GM21529 (cell line): ENCODE data around the gene SLC44A5.
"Not testable (repeated sequence)": the region's sequence is repeated elsewhere in the genome, so short reads cannot be mapped to it uniquely, and the experiment has no call there.

Source experiments
- ATAC-seq: cut with Tn5 transposase; IDR thresholded peaks from one replicate; pipeline ENCODE4 v1.9.1; 2021; ENCODE audit not compliant: unreplicated experiment

SLC44A5 gene

DNA sequence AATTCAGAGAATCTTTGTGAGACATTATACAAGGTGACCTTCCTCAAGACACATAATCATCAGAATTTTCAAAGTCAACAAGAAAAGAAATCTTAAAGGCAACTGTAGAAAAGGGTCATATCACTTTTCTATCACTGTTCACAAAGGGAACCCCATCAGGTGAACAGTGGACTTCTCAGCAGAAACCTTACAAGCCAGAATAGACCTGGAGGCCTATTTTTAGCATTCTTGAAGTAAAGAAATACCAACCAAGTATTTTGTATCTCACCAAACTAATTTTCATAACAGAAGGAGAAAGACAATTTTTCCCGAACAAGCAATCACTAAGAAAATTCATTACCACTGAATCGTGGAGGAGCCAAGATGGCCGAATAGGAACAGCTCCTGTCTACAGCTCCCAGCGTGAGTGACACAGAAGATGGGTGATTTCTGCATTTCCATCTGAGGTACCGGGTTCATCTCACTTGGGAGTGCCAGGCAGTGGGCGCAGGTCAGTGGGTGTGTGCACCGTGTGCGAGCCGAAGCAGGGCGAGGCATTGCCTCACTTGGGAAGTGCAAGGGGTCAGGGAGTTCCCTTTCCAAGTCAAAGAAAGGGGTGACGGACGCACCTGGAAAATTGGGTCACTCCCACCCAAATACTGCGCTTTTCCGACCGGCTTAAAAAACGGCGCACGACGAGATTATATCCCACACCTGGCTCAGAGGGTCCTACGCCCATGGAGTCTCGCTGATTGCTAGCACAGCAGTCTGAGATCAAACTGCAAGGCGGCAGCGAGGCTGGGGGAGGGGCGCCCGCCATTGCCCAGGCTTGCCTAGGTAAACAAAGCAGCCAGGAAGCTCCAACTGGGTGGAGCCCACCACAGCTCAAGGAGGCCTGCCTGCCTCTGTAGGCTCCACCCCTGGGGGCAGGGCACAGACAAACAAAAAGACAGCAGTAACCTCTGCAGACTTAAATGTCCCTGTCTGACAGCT is 235.2 kb downstream of the SLC44A5 start:
- ATAC-seq = not testable (repeated sequence)

DNA sequence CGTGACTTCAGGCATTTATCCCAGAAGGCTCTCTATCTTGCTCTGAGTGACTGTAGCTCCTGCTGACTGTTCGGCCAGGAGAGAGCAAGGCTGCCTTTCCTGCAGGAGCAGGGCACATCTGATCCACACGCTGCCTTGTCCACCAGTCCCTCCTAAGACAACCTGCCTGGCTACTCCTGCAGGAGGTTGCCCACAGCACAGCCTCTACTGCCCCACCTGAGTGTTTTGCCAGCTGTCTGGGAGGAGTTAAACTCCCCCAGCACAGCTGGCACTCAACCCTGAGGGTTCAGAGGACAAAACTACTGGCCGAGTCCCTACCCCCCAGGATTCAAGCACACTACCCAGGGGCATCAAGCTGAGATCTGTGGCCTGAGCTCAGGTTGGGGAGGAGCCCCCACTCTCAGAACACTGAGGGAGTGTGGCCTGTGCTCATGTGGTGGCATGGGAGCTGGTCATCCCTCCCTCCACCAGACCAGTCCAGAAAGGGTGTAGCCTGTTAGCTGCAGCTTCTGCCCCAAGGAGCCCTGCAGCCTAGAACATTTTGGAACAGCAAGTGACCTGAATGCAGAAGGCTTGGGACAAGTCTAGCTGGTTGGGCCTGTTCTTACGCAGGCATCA is 237.3 kb downstream of the SLC44A5 start:
- ATAC-seq = no peak

DNA sequence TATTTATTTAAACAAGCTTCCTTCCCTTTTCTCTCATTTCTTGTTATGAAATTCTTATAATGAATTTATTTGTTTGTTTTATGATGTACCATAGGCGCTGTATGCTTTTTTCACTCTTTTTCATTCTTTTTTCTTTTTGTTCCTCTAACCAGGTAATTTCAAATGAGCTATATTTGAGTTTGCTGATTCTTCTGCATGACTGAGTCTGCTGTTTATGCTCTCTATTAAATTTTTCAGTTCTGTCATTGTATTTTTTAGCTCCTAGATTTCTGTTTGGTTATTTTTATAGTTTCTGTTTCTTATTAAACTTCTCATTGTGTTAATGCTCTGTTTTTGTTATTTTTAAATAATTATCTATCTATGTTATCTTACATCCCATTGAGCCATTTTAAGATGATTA is 244.3 kb downstream of the SLC44A5 start:
- no peak for ATAC-seq

DNA sequence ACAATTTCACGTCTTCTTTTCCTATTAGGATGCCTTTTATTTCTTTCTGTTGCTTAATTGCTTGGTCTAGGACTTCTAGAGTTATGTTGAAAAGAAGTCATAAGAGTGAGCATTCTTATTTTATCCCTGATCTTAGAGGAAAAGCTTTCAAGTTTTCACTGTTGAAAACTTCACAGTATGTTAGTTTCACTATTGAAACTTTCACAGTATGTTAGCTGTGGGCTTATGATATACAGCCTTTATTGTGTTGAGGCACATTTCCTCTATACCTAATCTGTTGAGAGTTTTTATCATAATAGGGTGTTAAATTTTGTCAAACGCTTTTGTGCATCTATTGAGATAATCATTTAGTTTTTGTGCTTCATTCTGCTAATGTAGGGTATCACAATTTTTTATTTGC is 249.7 kb downstream of the SLC44A5 start:
- ATAC-seq = no peak

DNA sequence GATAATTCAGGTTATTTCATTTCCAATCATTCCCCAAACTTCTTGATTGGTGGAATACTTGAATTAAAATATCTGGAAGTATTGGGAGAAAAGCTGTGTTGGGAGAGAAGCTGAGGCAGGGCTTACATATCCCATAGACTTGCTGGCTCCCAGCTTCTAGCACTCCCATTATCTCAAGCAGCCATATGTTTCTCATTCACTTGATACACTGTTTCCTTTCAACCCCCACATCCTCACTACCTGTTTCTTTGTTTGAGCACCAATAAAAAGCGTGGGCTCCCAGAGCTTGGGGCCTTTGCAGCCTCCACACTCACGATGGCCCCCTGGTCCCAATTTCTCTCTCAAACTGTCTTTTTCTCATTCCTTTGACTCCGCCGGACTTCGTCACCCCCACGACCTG is 256.6 kb downstream of the SLC44A5 start:
- not testable (repeated sequence) for ATAC-seq

DNA sequence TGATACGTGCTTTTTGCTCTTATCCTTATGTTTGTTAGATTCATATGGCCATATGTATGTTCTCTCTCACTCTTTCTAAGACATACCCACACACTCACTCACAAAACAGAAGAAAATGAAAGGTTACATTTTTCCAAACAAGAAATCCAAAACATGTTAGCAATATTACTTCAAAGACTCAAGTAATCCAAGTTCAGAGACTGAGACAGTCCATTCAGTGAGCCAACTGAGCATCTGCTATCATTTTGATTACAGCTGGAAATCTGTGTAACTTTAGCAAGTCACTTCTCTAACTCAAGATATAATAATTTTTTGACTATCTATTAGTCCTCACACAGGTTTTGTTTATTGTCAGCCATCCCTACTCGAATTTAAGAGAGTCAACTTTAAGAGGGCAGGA is 257.9 kb downstream of the SLC44A5 start:
- ATAC-seq = no peak

DNA sequence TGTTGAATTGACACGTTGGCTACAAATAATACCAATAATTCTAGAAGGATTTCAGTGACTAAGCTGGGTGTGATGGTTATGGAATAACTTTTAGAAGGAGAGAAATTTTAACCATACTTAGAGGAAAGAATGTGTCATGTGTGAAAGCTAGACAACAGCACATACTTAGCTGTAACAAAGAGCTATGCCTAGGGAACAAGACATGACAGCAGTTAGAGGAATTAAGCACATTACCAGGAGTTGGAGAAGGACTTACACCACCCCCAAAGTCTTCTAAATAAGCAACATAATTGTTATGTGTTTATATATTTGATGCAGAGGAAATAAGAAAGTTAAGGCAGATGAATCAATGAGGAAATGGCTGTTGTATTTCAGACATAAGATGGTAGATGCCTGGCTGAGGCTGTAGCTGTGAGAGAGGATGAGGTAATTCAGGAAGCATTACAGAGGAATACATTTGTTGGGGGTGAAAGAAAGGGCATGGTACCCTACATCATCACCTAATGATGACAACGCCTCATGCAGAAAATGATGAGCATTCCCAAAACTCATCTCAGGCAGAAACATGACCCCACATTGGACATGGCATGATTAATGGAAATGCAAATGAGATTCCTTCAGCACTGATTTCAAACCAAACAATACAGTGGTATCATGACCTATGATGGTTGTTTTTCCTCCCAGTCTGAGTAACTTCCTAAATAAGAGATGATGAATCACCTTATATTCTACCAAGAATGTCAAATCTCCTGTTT is 265.2 kb downstream of the SLC44A5 start:
- no peak for ATAC-seq

DNA sequence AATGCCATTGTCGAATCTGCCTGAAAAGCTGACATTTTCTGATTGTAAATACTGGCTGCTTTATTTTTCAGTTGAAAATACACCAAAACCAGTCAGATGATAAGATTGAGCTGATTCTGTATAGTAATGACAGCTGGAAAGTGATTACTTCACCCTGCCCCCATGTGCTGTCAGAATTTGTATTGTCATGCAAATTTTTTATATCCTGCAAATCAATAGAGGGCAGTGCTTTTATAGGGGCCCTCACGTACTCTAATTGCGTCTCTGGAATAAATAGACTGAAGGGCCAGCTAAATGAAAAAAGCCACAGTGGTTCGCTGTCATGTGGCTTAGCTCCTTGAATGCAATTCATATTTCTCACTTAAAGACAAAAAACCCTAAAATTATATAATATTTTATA is 268.1 kb downstream of the SLC44A5 start:
- ATAC-seq = no peak

DNA sequence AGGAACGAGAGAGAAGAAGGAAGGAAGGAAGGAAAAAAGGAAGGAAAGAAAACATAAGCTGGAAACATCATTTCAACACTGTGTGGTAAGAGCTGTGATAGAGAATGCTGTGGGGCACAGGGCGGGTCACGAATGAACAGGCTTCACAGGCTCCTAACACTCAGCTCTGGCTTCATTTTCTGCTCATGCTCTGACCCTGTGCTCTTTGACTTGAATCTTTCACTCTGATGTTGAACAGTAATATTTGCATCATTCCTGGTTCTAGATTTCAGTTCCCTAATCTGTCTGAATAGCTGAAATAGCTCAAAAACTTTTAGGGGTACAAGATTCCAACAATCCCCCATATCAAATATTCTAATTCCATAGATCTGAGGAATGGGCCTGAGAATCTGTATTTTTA is 269.4 kb downstream of the SLC44A5 start:
- ATAC-seq = peak; percentile 66

DNA sequence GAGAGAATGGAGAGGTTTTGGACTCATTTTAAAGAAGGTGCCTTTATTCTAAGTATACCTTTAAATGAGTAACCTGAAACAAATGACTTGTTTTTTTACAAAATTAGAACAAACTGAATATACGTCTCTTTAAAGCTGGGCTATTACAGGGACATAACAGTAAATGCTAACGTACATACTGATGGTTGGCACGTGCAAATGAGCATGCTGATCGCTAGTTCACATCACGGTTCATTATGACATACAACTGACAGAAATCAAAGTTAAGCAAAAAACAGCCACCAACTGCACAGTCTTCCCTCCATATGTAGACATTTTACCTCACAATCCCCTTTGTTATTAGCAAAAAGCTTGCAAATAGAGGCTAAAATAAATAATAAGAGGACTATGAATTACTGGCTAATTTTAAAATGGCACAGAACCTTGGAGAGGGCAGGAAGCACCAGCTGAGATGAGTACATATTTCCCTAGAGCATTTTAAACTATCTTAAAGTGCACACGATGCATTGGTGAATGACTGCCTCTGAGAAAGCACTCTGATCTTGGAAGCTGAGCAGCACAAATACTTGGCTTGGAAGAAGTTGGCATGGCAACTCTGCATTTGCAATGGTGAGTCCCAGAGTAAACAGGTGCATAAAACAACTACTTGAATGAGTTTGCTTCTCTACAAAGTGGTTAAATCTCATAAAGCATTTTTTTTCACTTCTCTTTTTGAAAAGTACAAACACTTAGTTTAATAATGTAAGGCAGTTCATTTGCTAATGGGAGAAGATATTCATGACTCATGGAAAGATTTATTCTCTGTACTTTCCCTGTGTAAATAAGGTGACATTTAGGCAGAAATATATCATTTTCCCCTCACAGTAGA is 272.1 kb downstream of the SLC44A5 start:
- ATAC-seq = peak; percentile 90

DNA sequence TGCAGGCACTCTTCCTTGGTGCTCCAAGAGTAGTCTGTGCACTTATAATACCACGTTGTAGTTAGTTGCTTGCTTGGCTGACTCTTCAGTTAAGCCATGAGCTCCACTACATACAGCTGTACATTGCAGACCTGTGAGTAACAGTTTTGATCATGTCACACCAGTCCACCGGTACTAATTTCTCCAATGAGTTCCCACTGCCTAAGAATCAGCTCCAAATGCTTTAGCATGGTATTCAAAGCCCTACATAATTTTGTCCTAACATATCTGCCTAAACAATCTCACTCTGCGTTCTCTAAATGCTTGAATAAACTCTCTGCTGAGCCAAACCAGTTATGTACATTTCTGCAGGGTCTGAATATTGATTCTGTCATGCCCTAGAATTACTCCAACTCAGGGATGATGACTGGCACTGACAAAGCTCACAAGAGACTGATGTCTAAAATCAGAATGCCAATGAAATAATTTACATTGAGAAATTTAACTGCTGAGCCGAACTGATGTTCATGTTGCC is 276.0 kb downstream of the SLC44A5 start:
- ATAC-seq = no peak

DNA sequence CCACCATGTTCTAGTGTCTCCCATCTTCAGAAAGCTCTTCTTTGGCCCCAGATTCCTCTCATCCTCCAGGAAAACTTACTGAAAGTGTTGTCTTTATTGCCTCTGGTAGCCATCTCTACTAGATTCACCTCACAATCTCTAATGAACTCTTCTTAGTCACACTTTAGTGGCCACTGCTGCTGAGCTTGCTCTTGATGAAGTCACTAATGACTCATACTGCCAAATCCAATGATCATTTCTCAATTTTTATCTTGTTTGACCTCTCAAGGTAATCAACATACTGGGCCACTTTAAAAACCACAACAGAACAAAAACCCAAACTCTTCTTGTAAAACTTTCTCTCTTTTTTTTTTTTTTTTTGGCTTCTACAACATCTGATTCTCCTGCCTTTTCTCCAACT is 280.3 kb downstream of the SLC44A5 start:
- ATAC-seq = no peak

DNA sequence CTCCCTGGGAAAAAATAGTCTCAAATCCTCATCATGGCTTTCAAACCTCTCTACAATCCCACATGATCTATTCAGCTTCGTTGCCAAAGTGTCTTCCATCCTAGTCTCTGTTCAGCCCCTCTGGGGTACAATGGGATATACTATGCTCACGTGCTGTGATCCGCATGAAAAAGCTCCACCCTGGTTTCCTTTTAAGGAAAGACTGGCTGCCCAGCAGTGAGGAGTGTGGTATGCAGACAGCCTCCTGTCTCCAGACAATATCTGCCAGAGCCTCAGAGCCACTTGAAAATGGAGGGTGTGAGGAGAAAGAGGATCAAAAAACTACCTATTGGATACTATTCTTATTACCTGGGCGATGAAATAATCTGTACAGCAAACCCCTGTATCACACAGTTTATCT is 282.2 kb downstream of the SLC44A5 start:
- ATAC-seq = no peak

DNA sequence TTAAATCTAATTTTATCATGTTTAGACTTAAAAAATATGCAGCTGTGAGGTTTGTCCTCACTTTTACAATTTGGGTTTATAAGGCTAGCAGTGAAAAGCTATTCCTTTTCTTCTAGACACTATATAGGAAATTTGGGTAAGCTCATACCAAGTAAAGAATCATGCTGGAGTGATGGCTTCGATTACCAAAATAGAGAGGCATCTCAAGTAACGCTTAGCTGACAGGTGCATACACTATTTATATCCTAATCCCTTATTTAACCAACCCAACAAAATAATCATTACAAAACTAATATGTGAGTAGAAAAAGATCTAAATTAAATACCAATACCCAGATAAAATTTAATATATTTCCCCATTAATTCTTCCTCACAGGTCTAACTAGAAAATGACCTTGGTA is 283.5 kb downstream of the SLC44A5 start:
- no peak for ATAC-seq

DNA sequence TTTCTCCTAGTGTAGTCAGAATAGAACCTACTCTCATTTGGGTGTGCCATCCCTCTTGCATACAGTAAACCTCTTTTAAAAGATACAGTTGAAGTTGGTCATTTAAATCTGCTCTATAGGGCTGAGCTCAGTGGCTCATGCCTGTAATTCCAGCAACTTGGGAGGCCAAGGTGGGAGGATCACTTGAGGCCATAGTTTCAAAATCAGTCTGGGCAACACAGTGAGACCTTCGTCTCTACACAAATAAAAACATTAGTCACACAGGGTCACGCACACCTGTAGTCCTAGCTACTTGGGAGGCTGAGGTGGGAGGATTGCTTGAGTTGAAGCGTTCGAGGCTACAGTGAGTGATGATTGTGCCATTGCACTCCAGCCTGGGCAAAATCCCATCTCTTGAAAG is 292.9 kb downstream of the SLC44A5 start:
- no peak for ATAC-seq

DNA sequence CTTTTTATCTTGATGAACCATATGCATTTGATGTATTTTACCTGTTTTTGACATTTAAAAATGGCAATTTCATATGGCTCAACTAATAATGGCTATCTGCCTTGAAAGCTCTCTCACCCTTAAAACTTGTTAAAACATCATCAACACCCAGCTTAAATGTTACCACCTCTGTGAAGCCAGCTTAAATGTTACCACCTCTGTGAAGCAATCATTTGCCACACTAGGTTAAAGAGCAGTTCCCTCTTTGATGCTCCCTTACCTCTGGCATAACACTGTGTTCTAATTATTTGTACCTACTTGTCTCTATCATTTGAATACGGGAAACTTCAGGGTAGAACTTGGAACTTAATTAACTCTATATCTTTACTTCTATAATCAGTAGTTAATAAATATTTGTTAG is 294.7 kb downstream of the SLC44A5 start:
- ATAC-seq = no peak

DNA sequence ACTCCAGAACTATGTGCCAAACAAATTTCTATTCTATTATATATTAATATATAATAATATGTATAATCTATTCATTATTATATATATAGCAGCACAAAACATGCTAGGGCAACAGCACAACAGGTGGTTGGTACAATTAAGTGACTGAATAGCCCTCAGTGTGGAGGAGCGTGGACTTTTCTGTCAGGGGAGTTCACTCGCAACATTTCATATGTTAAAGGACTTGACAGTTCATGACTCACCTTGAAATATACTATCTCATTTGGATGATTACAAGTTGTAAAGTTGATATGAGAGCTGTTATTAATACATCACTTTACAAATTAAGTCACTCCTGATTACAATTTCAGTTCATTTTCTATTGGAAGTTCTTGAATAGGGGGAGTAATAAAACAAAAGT is 298.3 kb downstream of the SLC44A5 start:
- ATAC-seq = no peak

DNA sequence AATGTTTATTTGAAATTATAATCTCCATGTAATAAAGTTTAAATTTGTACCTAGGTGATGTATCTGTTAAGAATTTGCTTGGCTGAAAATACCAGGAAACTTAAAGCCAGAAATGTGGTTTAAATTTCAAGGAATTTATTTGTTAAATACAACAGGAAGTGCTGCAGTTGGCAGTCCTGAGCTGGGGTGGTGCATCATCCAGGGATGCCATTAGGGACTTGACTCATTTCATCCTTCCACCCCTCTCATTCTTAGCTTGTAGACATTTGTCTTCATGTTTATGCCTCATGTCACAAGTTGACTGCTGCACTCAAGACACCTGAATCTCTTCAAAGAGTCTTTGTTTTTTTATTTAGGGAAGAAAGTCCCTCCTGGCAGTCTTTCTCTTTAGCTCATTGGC is 300.8 kb downstream of the SLC44A5 start:
- no peak for ATAC-seq

DNA sequence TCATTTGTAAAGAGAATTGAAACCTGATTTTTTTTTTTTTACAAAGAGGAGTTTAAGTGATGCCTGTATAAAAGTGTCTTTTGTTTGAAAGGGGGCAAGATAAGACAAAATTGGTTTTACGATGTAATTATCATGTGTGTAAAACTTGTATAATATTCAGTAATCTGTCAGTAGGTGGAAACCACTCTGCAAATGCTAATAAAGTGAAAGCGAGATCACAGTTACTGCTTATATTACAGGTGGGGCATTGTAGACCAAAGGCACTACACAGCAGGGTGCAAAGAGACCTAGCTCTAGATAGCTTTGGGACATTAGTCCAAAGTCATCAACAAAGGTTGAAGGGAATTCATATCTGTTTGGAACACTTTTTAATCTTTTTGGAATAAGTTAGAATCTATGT is 302.5 kb downstream of the SLC44A5 start:
- no peak for ATAC-seq

DNA sequence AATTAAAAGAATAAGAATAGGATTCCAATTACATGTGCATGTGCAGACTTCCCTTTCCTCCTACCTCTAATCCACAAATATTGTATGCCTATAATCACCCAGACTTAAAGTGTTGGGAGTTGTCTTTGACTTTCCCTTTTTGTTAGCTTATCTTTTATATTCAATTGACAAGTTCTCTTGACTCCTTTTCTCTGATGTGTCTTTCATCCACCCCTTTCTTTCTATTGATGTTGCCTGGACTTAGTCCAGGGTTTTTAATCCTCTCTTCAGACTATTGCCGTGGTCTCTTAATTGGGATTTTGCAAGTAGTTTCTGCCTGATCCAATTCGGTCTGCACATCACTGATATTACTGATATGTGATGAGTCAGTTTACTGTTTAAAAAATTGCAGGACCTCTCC is 305.9 kb downstream of the SLC44A5 start:
- ATAC-seq = no peak

DNA sequence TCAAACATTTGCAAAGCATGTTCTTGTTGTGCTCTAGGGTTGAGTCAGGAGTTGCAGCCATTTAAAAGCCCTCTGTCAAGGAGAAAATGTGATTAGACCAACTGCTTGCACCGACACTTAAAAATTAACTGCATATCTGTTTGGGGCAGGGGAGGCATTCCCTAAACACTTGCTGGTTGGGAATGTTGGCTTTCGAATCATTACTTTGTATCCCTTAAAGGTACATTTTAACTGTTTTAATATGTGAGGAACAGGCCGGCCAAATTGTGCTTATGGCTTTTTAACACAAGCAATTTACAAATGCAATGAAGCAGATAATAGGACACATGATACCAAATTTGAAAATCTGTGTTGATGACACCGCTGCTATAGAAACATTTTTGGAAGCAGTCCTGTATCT is 317.6 kb downstream of the SLC44A5 start:
- ATAC-seq = no peak
